HCT116 (cell line): ENCODE measurements around the gene ZNF462. TPM values are rescaled to one million over a fixed set of nuclear protein-coding genes. Genes with fewer than 3 reads are reported as not detected.

Experiments used
- ATAC-seq: fragments of 200-7000 bp; cut with Tn5 transposase; 2 replicates; pipeline ENCODE4 v1.9.1; 2020; ENCODE audit warnings: mild to moderate bottlenecking, moderate library complexity
- BruUV-seq: library from RNA; stranded (reverse); fragments of 400-500 nt; replicated peaks from 2 replicates; lab custom pipeline; 2021; lab: Mats Ljungman, UMichigan
- CTCF ChIA-PET: fragments of 300-600 bp; sonication (Branson Sonifier 250); formaldehyde crosslinking; loops from one replicate; lab custom pipeline; 2021; ENCODE audit warnings: antibody characterized with exemption; lab: Charles Lee
- POLR2A ChIA-PET: fragments of 300-600, 350-600 bp; sonication (Branson Sonifier 250); formaldehyde crosslinking; loops from one replicate; lab custom pipeline; 2021; ENCODE audit warnings: antibody characterized with exemption; lab: Charles Lee
- RAD21 ChIA-PET, 2 experiments: fragments of 300-600 bp; sonication (Branson Sonifier 250); formaldehyde crosslinking; loops; one replicate each; lab custom pipeline; 2023; ENCODE audit warnings: low total read pairs in 2 of 2; ENCODE audit not compliant: uncharacterized antibody in 2 of 2, unreplicated experiment in 2 of 2, low non-redundant PET in 1 of 2; lab: Charles Lee
- DNase-seq: peaks from one replicate; pipeline ENCODE4 v3.0.0-alpha.2; 2010; ENCODE audit warnings: low read depth, low spot score
- H2AFZ ChIP-seq: fragments of 200-600 bp; shearing (Covaris generic), sonication (generic); 2 replicates; pipeline ENCODE4 v1.6.1; 2017; ENCODE audit warnings: low read depth, mixed run types, mixed read lengths, antibody characterized with exemption, low read length; ENCODE audit not compliant: poor library complexity, severe bottlenecking
- H3K27ac ChIP-seq: 2 replicates; pipeline ENCODE4 v1.5.1; 2012; ENCODE audit warnings: low read depth, low read length
- H3K27me3 ChIP-seq: fragments of 200-600 bp; sonication (generic); 2 replicates; pipeline ENCODE4 v1.6.1; 2016; ENCODE audit warnings: mixed run types, low read length, mixed read lengths; ENCODE audit not compliant: insufficient read depth
- H3K36me3 ChIP-seq, 2 experiments: fragments of 200-500 bp in 1 of 2; fragments of 200-600 bp in 1 of 2; sonication (Bioruptor generic) in 1 of 2; sonication (generic) in 1 of 2; 2 replicates each; pipeline versions ENCODE4 v1.5.1 to v1.6.1; 2014 to 2016; ENCODE audit warnings: low read length in 2 of 2, inconsistent platforms in 1 of 2, mixed read lengths in 1 of 2, mixed run types in 1 of 2; ENCODE audit not compliant: insufficient read depth in 2 of 2, control insufficient read depth in 1 of 2
- H3K4me1 ChIP-seq, 2 experiments: fragments of 200-600 bp in 1 of 2; sonication (generic) in 1 of 2; 2 replicates each; pipeline versions ENCODE4 v1.5.1 to v1.6.1; 2012 to 2017; ENCODE audit warnings: low read length in 2 of 2, inconsistent platforms in 1 of 2, mild to moderate bottlenecking in 1 of 2, mixed read lengths in 1 of 2, mixed run types in 1 of 2, moderate library complexity in 1 of 2; ENCODE audit not compliant: insufficient read depth in 2 of 2, control insufficient read depth in 1 of 2
- H3K4me2 ChIP-seq: fragments of 200-600 bp; sonication (generic); 2 replicates; pipeline ENCODE4 v1.6.1; 2017; ENCODE audit warnings: mixed run types, low read length, mixed read lengths
- H3K4me3 ChIP-seq, 2 experiments: fragments of 200-600 bp in 1 of 2; sonication (generic) in 1 of 2; replicated peaks in 1 of 2; 2 replicates each; pipeline ENCODE4 v1.5.1; 2011 to 2016; ENCODE audit warnings: low read length in 2 of 2, control low read depth in 1 of 2, low read depth in 1 of 2, mild to moderate bottlenecking in 1 of 2, mixed read lengths in 1 of 2, mixed run types in 1 of 2
- H3K79me2 ChIP-seq: fragments of 200-600 bp; sonication (generic); 2 replicates; pipeline ENCODE4 v1.6.1; 2017; ENCODE audit warnings: mild to moderate bottlenecking, mixed run types, low read length, moderate library complexity, mixed read lengths; ENCODE audit not compliant: insufficient read depth
- H3K9ac ChIP-seq: fragments of 200-600 bp; sonication (generic); 2 replicates; pipeline ENCODE4 v1.6.1; 2016; ENCODE audit warnings: low read length, mixed read lengths
- H3K9me2 ChIP-seq: fragments of 200-600 bp; sonication (generic), shearing (Covaris generic); 2 replicates; pipeline ENCODE4 v1.6.1; 2017; ENCODE audit warnings: mixed run types, mild to moderate bottlenecking, moderate library complexity; ENCODE audit not compliant: insufficient read depth
- H3K9me3 ChIP-seq, 2 experiments: fragments of 200-500 bp in 1 of 2; fragments of 200-600 bp in 1 of 2; sonication (Bioruptor generic) in 1 of 2; sonication (generic) in 1 of 2; 2 replicates each; pipeline ENCODE4 v1.6.1; 2014 to 2017; ENCODE audit warnings: low read length in 2 of 2, mixed read lengths in 2 of 2, inconsistent platforms in 1 of 2, low read depth in 1 of 2, mild to moderate bottlenecking in 1 of 2, mixed run types in 1 of 2, moderate library complexity in 1 of 2; ENCODE audit not compliant: control insufficient read depth in 1 of 2, insufficient read depth in 1 of 2
- H4K20me1 ChIP-seq: fragments of 200-600 bp; sonication (generic), shearing (Covaris generic); 2 replicates; pipeline ENCODE4 v1.6.1; 2017; ENCODE audit warnings: mixed run types, mild to moderate bottlenecking, moderate library complexity; ENCODE audit not compliant: insufficient read depth
- CEBPB ChIP-seq: IDR thresholded peaks from 2 replicates; pipeline ENCODE4 v1.6.1; 2012; ENCODE audit warnings: low read depth
- EGR1 ChIP-seq: IDR thresholded peaks from 2 replicates; pipeline ENCODE4 v1.6.1; 2012; ENCODE audit warnings: low read depth
- ELF1 ChIP-seq: IDR thresholded peaks from 2 replicates; pipeline ENCODE4 v1.6.1; 2012; ENCODE audit warnings: low read depth, borderline replicate concordance
- EZH2 ChIP-seq: fragments of 200-600 bp; sonication (generic); IDR thresholded peaks from 2 replicates; pipeline ENCODE4 v1.6.1; 2017; ENCODE audit warnings: antibody characterized with exemption, mixed run types
- EZH2phosphoT487 ChIP-seq: fragments of 200-600 bp; IDR thresholded peaks from 2 replicates; pipeline ENCODE4 v1.6.1; 2018; ENCODE audit warnings: antibody characterized with exemption, borderline replicate concordance
- FOSL1 ChIP-seq: IDR thresholded peaks from 2 replicates; pipeline ENCODE4 v1.6.1; 2012; ENCODE audit warnings: low read depth
- POLR2AphosphoS5 ChIP-seq: IDR thresholded peaks from 2 replicates; pipeline ENCODE4 v1.6.1; 2011; ENCODE audit warnings: mild to moderate bottlenecking, low read depth, low read length, moderate library complexity
- RAD21 ChIP-seq: IDR thresholded peaks from 2 replicates; pipeline ENCODE4 v1.6.1; 2012; ENCODE audit warnings: low read depth, mild to moderate bottlenecking
- SIN3A ChIP-seq: IDR thresholded peaks from 2 replicates; pipeline ENCODE4 v1.6.1; 2012; ENCODE audit warnings: low read depth
- SP1 ChIP-seq: IDR thresholded peaks from 2 replicates; pipeline ENCODE4 v1.6.1; 2012; ENCODE audit warnings: low read depth
- TCF7L2 ChIP-seq: IDR thresholded peaks from 2 replicates; pipeline ENCODE4 v1.7.0; 2011; ENCODE audit warnings: borderline replicate concordance, inconsistent platforms; ENCODE audit not compliant: insufficient read depth, insufficient read length; ENCODE audit errors: extremely low read depth
- YY1 ChIP-seq: IDR thresholded peaks from 2 replicates; pipeline ENCODE4 v1.6.1; 2011; ENCODE audit warnings: low read length, low read depth, moderate library complexity, mild to moderate bottlenecking; ENCODE audit not compliant: insufficient replicate concordance; ENCODE audit errors: extremely low read depth
- ZFX ChIP-seq: fragments of 450-650 bp; IDR thresholded peaks from 2 replicates; pipeline ENCODE4 v1.6.1; 2017
- ZNF274 ChIP-seq: fragments of 200-500 bp; sonication (Bioruptor generic); IDR thresholded peaks from 2 replicates; pipeline ENCODE4 v1.6.1; 2014; ENCODE audit warnings: mild to moderate bottlenecking, low read depth, low read length, inconsistent platforms
- intact Hi-C: fragments of 100-400 bp; cut with micrococcal nuclease; formaldehyde crosslinking; loops from 2 replicates; pipeline ENCODE4 v1.10.0; 2022
- total RNA-seq: library from RNA; stranded (reverse); gene quantifications from one replicate; pipeline ENCODE4 v1.2.1, GENCODE V29; 2021; ENCODE audit not compliant: unreplicated experiment
- TF ChIP-seq, protein P1 (sequence below): IDR thresholded peaks from 2 replicates; pipeline ENCODE4 v1.6.1; 2012; ENCODE audit warnings: low read depth
- TF ChIP-seq, protein P2 (sequence below), 3 experiments: fragments of 200-600 bp in 1 of 3; sonication (generic) in 1 of 3; IDR thresholded peaks in 2 of 3; conservative IDR thresholded peaks in 1 of 3; 2 replicates each; pipeline ENCODE4 v1.5.1; 2012 to 2017; ENCODE audit warnings: low read depth in 2 of 3, low read length in 2 of 3, antibody characterized with exemption in 1 of 3, borderline replicate concordance in 1 of 3, control low read depth in 1 of 3, mild to moderate bottlenecking in 1 of 3, mixed read lengths in 1 of 3, mixed run types in 1 of 3, moderate library complexity in 1 of 3; ENCODE audit not compliant: insufficient read depth in 1 of 3
- TF ChIP-seq, protein P3 (sequence below): IDR thresholded peaks from 2 replicates; pipeline ENCODE4 v1.6.1; 2012
- TF ChIP-seq, protein P4 (sequence below): IDR thresholded peaks from 2 replicates; pipeline ENCODE4 v1.6.1; 2011; ENCODE audit warnings: mild to moderate bottlenecking, low read length, moderate library complexity; ENCODE audit not compliant: insufficient replicate concordance; ENCODE audit errors: extremely low read depth

ZNF462 gene
- total RNA-seq, 1 experiment from 2014 or later = 18.1 TPM

DNA sequence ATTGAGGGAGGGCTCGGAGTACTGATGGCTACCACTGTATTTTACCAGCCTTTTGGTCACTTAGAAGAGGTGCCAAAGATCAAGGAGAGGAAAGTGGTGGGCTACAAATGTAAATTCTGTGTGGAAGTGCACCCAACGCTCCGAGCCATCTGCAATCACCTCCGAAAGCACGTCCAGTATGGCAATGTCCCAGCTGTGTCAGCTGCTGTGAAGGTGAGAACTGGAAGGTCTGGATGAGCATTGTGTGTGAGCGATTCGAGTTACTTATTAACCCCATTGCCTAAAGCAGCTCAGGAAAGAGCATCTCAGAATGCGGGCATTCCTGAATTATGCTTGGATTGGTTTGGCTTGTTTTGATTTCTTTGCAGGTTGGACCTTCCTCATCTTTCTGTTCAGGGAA lies 67.5 kb downstream of the ZNF462 start (continued):
- no peak for TF ChIP-seq ZFX
- no peak for TF ChIP-seq YY1
- TF ChIP-seq RAD21 = no peak

DNA sequence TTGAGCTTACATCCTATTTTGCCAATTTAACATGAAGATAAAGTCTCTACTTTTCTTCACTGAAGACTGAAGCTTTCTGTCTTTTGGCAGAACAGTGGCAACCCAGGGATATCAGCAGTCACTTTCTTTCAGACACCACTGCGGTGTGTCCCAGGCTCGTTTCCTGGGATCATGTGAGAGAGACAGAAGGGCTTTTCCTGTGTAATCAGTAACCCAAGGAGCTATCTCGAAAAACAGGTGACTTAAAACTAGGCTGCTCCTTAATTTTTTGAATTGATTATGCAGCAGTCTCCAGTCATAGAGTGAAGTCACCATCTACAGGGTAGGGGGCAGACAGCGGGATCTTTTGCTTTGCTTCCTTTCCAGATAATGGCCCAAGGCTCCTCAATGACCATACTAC lies 68.5 kb downstream of the ZNF462 start:
- no peaks in the 10 kb centered on the region for H3K27me3 ChIP-seq
- no peak overlapping the region for H3K4me3 ChIP-seq
- no peaks in the 10 kb centered on the region for H3K9me2 ChIP-seq
- CTCF ChIA-PET = no interaction called here
- no peaks in the 10 kb centered on the region for H3K79me2 ChIP-seq
- H3K36me3 ChIP-seq = no peaks in the 10 kb centered on the region
- no peak for ATAC-seq
- DNase-seq = no peak
- no peak overlapping the region for H3K9ac ChIP-seq
- H3K4me2 ChIP-seq = no peak overlapping the region
- H2AFZ ChIP-seq = no peak overlapping the region
- intact Hi-C loops = no loop called here
- RAD21 ChIA-PET = no interaction called here
- H3K9me3 ChIP-seq = no peaks in the 10 kb centered on the region
- POLR2A ChIA-PET = no interaction called here
- no peak overlapping the region for H3K27ac ChIP-seq
- H4K20me1 ChIP-seq = no peaks in the 10 kb centered on the region
- H3K4me1 ChIP-seq = no peaks in the 10 kb centered on the region
- no TSS peak for BruUV-seq
- TF ChIP-seq CEBPB = no peak
- no peak for TF ChIP-seq TCF7L2
- no peak for TF ChIP-seq EGR1
- TF ChIP-seq, protein P1, sequence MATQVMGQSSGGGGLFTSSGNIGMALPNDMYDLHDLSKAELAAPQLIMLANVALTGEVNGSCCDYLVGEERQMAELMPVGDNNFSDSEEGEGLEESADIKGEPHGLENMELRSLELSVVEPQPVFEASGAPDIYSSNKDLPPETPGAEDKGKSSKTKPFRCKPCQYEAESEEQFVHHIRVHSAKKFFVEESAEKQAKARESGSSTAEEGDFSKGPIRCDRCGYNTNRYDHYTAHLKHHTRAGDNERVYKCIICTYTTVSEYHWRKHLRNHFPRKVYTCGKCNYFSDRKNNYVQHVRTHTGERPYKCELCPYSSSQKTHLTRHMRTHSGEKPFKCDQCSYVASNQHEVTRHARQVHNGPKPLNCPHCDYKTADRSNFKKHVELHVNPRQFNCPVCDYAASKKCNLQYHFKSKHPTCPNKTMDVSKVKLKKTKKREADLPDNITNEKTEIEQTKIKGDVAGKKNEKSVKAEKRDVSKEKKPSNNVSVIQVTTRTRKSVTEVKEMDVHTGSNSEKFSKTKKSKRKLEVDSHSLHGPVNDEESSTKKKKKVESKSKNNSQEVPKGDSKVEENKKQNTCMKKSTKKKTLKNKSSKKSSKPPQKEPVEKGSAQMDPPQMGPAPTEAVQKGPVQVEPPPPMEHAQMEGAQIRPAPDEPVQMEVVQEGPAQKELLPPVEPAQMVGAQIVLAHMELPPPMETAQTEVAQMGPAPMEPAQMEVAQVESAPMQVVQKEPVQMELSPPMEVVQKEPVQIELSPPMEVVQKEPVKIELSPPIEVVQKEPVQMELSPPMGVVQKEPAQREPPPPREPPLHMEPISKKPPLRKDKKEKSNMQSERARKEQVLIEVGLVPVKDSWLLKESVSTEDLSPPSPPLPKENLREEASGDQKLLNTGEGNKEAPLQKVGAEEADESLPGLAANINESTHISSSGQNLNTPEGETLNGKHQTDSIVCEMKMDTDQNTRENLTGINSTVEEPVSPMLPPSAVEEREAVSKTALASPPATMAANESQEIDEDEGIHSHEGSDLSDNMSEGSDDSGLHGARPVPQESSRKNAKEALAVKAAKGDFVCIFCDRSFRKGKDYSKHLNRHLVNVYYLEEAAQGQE = no peak
- TF ChIP-seq FOSL1 = no peak
- TF ChIP-seq SP1 = no peak
- no peak for TF ChIP-seq YY1
- TF ChIP-seq ZNF274 = no peak
- TF ChIP-seq SIN3A = no peak
- TF ChIP-seq POLR2AphosphoS5 = no peak
- no peak for TF ChIP-seq EZH2
- TF ChIP-seq, protein P2, sequence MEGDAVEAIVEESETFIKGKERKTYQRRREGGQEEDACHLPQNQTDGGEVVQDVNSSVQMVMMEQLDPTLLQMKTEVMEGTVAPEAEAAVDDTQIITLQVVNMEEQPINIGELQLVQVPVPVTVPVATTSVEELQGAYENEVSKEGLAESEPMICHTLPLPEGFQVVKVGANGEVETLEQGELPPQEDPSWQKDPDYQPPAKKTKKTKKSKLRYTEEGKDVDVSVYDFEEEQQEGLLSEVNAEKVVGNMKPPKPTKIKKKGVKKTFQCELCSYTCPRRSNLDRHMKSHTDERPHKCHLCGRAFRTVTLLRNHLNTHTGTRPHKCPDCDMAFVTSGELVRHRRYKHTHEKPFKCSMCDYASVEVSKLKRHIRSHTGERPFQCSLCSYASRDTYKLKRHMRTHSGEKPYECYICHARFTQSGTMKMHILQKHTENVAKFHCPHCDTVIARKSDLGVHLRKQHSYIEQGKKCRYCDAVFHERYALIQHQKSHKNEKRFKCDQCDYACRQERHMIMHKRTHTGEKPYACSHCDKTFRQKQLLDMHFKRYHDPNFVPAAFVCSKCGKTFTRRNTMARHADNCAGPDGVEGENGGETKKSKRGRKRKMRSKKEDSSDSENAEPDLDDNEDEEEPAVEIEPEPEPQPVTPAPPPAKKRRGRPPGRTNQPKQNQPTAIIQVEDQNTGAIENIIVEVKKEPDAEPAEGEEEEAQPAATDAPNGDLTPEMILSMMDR (IDR thresholded peaks at IDR 0.05 in 2 of 3, conservative IDR thresholded peaks at IDR 0.05 in 1 of 3; ENCODE audit: borderline replicate concordance in 1 of 3, insufficient read depth in 1 of 3, low read depth in 2 of 3, low read length in 2 of 3) = no peak
- TF ChIP-seq, protein P3, sequence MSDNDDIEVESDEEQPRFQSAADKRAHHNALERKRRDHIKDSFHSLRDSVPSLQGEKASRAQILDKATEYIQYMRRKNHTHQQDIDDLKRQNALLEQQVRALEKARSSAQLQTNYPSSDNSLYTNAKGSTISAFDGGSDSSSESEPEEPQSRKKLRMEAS = no peak
- TF ChIP-seq EZH2phosphoT487 = no peak
- TF ChIP-seq, protein P4, sequence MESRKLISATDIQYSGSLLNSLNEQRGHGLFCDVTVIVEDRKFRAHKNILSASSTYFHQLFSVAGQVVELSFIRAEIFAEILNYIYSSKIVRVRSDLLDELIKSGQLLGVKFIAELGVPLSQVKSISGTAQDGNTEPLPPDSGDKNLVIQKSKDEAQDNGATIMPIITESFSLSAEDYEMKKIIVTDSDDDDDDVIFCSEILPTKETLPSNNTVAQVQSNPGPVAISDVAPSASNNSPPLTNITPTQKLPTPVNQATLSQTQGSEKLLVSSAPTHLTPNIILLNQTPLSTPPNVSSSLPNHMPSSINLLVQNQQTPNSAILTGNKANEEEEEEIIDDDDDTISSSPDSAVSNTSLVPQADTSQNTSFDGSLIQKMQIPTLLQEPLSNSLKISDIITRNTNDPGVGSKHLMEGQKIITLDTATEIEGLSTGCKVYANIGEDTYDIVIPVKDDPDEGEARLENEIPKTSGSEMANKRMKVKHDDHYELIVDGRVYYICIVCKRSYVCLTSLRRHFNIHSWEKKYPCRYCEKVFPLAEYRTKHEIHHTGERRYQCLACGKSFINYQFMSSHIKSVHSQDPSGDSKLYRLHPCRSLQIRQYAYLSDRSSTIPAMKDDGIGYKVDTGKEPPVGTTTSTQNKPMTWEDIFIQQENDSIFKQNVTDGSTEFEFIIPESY = no peak
- no peak for TF ChIP-seq ELF1
